Tibial nerve (tissue), 4 donors: ENCODE measurements around the gene KLHL17.

Experiments used
- EP300 ChIP-seq, 2 donors: sonication (generic); formaldehyde crosslinking; IDR thresholded peaks; one replicate each; pipeline ENCODE4 v1.6.1; 2017; ENCODE audit warnings: antibody characterized with exemption in 2 of 2, mild to moderate bottlenecking in 1 of 2
- POLR2A ChIP-seq, 2 donors: fragments of 450-650 bp; IDR thresholded peaks; one replicate each; pipeline ENCODE4 v1.6.1; 2017; ENCODE audit warnings: antibody characterized with exemption in 2 of 2, mild to moderate bottlenecking in 2 of 2, moderate library complexity in 2 of 2
- TF ChIP-seq, protein P1 (sequence below), 5 experiments: fragments of 200-600 bp in 3 of 5; fragments of 450-650 bp in 2 of 5; sonication (generic) in 3 of 5; IDR thresholded peaks; one replicate each; pipeline ENCODE4 v1.5.1; 2016 to 2019; ENCODE audit warnings: antibody characterized with exemption in 5 of 5, mild to moderate bottlenecking in 3 of 5, moderate library complexity in 2 of 5

- TF ChIP-seq POLR2A (IDR thresholded peaks at IDR 0.05) (no peak), EP300 (IDR thresholded peaks at IDR 0.05) (no peak)
- TF ChIP-seq, protein P1, sequence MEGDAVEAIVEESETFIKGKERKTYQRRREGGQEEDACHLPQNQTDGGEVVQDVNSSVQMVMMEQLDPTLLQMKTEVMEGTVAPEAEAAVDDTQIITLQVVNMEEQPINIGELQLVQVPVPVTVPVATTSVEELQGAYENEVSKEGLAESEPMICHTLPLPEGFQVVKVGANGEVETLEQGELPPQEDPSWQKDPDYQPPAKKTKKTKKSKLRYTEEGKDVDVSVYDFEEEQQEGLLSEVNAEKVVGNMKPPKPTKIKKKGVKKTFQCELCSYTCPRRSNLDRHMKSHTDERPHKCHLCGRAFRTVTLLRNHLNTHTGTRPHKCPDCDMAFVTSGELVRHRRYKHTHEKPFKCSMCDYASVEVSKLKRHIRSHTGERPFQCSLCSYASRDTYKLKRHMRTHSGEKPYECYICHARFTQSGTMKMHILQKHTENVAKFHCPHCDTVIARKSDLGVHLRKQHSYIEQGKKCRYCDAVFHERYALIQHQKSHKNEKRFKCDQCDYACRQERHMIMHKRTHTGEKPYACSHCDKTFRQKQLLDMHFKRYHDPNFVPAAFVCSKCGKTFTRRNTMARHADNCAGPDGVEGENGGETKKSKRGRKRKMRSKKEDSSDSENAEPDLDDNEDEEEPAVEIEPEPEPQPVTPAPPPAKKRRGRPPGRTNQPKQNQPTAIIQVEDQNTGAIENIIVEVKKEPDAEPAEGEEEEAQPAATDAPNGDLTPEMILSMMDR (IDR thresholded peaks at IDR 0.05) = no peak
Measured at GRCh38 chr1:920010-920409, 40.4 kb upstream of the KLHL17 start.
